ENCODE data around the gene GASK1B. TPM values are rescaled to one million over a fixed set of nuclear protein-coding genes. Genes with fewer than 3 reads are reported as not detected.

GASK1B gene
- total RNA-seq, 2 donors from 2014 or later, result 147 to 169 TPM

GRCh38 chr4:158189422-158189821 lies 16.6 kb upstream of the GASK1B start:
- DNase-seq (ENCODE audit: low spot score), result no peak
- peaks cover 9% of the 10 kb centered on the region for H3K36me3 ChIP-seq
- H3K27ac ChIP-seq, result peak overlapping the region in 1 of 2 donors; percentile 90
- no peak overlapping the region for H3K4me3 ChIP-seq
- no peaks in the 10 kb centered on the region for H3K27me3 ChIP-seq (replicated peaks; ENCODE audit: insufficient read depth)
- H3K9me3 ChIP-seq, result no peaks in the 10 kb centered on the region
- no peak for TF ChIP-seq CTCF (IDR thresholded peaks at IDR 0.05)
- ATAC-seq (ENCODE audit: insufficient number of reproducible peaks, low FRiP score, low read depth), result no peak
- H3K4me1 ChIP-seq (ENCODE audit: control insufficient read depth in 1 of 2, low read depth in 2 of 2), result peaks cover 14 to 44% of the 10 kb centered on the region in 2 donors

GRCh38 chr4:158186815-158187214 lies 14.0 kb upstream of the GASK1B start:
- H3K27me3 ChIP-seq (replicated peaks; ENCODE audit: insufficient read depth), result no peaks in the 10 kb centered on the region
- no peaks in the 10 kb centered on the region for H3K9me3 ChIP-seq
- ATAC-seq (ENCODE audit: insufficient number of reproducible peaks, low FRiP score, low read depth) (no peak), DNase-seq (ENCODE audit: low spot score) (no peak)
- no peak overlapping the region for H3K27ac ChIP-seq
- TF ChIP-seq CTCF (IDR thresholded peaks at IDR 0.05), result no peak
- H3K36me3 ChIP-seq, result peaks cover 9% of the 10 kb centered on the region
- peaks cover 7 to 19% of the 10 kb centered on the region in 2 donors for H3K4me1 ChIP-seq (ENCODE audit: control insufficient read depth in 1 of 2, low read depth in 2 of 2)
- H3K4me3 ChIP-seq, result no peak overlapping the region

GRCh38 chr4:158182736-158183135 lies 9.9 kb upstream of the GASK1B start:
- Histone ChIP-seq H3K27me3 (replicated peaks; ENCODE audit: insufficient read depth) (no peaks in the 10 kb centered on the region), H3K4me3 (no peak overlapping the region), H3K27ac (peak overlapping the region; percentile 8 to 97), H3K9me3 (no peaks in the 10 kb centered on the region), H3K4me1 (ENCODE audit: control insufficient read depth in 1 of 2, low read depth in 2 of 2) (peaks cover 22 to 42% of the 10 kb centered on the region in 2 donors), H3K36me3 (peaks cover 9% of the 10 kb centered on the region)
- DNase-seq (ENCODE audit: low spot score), result no peak
- TF ChIP-seq CTCF (IDR thresholded peaks at IDR 0.05), result no peak
- ATAC-seq (ENCODE audit: insufficient number of reproducible peaks, low FRiP score, low read depth), result no peak

GRCh38 chr4:158181906-158182305 lies 9.1 kb upstream of the GASK1B start:
- peak overlapping the region; percentile 97 to 98 for H3K27ac ChIP-seq
- peak overlapping the region; percentile 46 for H3K4me3 ChIP-seq
- no peaks in the 10 kb centered on the region for H3K9me3 ChIP-seq
- ATAC-seq (ENCODE audit: insufficient number of reproducible peaks, low FRiP score, low read depth) (no peak), DNase-seq (ENCODE audit: low spot score) (no peak)
- peaks cover 29 to 50% of the 10 kb centered on the region in 2 donors for H3K4me1 ChIP-seq (ENCODE audit: control insufficient read depth in 1 of 2, low read depth in 2 of 2)
- no peak for TF ChIP-seq CTCF (IDR thresholded peaks at IDR 0.05)
- H3K36me3 ChIP-seq, result peaks cover 9% of the 10 kb centered on the region
- no peaks in the 10 kb centered on the region for H3K27me3 ChIP-seq (replicated peaks; ENCODE audit: insufficient read depth)

GRCh38 chr4:158179465-158179864 lies 6.6 kb upstream of the GASK1B start:
- DNase-seq (ENCODE audit: low spot score), result no peak
- Histone ChIP-seq H3K36me3 (no peaks in the 10 kb centered on the region), H3K27me3 (replicated peaks; ENCODE audit: insufficient read depth) (no peaks in the 10 kb centered on the region), H3K27ac (peak overlapping the region; percentile 97 to 98), H3K4me3 (peak overlapping the region; percentile 57), H3K9me3 (no peaks in the 10 kb centered on the region), H3K4me1 (ENCODE audit: control insufficient read depth in 1 of 2, low read depth in 2 of 2) (peaks cover 44 to 65% of the 10 kb centered on the region in 2 donors)
- peak; percentile 86 for ATAC-seq (ENCODE audit: insufficient number of reproducible peaks, low FRiP score, low read depth)
- no peak for TF ChIP-seq CTCF (IDR thresholded peaks at IDR 0.05)

Data from thoracic aorta (tissue), 2 donors.